HG03565 (cell line): ENCODE results near the gene TSC1.
A peak's percentile ranks its signal among the peaks of the same experiment; 100 is the strongest.

Source experiments
- ATAC-seq: cut with Tn5 transposase; IDR thresholded peaks from one replicate; pipeline ENCODE4 v1.9.1; 2021; ENCODE audit warnings: mild to moderate bottlenecking, moderate library complexity; ENCODE audit not compliant: unreplicated experiment

The TSC1 gene

DNA sequence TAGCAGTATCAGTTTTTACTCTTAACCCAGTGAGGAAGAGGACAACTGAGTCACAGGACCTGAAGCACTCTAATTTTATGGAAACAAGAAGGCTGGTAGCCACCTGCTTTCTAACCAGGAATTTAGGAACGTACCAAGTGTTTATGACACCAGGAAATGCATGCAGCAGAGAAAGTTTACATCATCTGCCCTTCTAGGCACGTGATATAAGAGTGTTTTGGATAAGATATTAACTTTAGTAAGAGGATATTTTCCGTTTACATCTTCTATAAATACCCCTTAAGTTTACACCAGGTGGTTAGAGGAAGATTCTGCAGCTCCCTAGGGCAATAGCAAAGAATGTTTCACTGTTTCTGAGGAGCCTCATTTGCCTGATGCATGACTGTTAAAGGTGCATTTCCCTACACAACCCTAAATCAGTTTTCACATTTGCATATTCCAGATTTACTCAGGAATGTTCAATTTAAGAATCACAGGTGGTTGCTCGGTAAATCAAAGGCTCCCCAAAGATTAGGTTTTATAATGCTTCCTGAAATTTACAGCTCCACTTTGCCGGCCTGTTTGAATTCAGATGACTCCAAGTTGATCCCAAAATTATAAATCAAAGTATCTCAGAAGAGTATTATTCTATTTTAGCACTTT lies 1.8 kb downstream of the TSC1 start:
- no peak for ATAC-seq

DNA sequence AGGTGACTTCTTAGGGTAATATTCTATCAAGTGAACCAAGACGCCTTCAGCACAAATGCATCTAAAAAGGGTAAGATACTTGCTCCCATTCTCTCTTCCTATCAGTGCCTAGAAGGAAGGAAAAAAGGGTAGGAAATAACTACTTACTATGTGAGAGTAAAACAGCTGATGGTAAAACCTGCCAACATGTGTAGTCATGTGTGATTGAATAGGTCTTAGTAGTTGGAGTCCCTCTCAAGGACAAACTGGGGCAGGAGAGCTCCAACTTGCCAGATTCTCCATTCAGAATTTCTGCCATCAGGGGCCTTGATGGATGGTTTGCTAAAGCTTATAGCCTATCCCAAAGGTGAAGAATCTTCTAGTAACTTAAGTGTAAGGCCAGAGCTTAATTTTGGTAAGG lies 5.2 kb downstream of the TSC1 start:
- ATAC-seq: no peak

DNA sequence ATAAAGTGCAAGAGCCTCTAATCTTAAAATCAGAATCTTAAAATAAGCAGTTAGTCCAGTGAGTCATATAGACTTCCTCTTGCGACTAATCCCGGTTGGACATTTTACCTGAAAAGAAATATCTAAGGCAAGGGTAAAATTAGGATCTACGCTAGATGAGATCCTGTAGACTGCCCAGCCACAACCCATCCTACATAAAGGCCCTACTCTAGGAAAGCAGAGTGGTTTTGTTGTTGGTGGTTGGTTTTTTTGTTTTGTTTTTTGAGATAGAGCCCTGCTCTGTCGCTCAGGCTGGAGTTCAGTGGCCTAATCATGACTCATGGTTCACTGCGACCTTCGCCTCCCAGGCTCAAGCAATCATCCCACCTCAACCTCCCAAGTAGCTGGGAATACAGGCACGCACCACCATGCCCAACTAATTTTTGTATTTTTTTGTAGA lies 6.9 kb downstream of the TSC1 start:
- ATAC-seq: no peak

DNA sequence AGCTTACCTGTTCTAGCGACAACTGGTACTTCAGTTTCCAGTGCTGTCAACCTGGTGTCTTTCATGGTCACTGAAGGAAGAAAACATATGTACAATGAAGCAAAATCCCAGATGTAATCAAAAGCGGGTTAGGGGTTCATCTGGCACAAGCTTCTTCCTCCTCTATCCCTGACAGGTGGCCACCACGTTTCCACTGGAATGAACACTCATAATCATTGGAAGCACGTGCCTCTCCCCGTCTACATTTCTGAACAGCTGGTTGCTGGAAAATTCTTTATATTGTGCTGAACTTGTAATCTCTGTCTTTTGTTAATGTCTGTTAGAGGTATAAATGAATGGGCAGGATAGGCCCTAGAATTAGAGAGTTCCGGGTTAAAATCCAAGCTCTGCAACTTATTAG lies 9.4 kb downstream of the TSC1 start:
- no peak for ATAC-seq

DNA sequence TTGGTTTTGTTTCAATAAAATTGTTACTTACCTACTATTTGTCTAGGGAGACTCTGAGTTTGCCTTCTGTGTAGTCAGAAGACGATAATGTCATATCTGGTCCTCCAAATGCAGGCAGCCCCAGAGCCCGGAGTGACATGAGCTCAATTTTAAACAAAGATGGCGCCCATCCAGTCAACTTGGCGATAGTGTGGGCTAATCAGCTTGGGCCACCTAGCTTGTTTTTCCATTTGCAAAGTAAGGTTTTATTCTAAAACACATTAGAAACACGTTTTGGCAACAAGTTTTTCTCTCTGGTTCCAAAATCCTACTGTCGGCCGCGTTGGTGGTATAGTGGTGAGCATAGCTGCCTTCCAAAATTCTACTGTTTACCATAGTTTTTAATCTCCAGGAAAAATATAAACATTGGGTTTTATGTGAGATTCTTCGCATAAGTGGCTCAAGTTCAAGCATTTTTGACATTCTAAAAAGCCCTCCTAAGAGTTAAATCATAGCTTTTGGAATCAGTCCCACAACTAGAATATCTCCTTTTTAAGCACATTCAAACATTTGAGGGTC lies 13.2 kb downstream of the TSC1 start:
- ATAC-seq: no peak

DNA sequence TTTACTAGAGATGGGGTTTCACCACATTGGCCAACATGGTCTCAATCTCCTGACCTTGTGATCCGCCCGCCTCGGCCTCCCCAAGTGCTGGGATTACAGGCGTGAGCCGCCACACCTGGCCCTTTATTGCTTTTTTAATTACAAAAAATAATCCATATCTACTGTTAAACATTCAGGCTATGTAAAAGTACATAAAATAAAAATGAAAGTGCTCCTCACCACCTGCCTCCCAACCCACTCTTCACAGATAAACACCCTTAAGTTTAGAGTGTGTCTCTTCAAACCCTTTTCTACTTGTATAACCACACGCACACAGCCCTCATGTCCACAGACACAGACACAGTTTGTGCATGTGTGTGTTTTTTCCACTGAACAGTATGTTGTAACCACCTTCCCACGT lies 16.7 kb downstream of the TSC1 start:
- no peak for ATAC-seq

DNA sequence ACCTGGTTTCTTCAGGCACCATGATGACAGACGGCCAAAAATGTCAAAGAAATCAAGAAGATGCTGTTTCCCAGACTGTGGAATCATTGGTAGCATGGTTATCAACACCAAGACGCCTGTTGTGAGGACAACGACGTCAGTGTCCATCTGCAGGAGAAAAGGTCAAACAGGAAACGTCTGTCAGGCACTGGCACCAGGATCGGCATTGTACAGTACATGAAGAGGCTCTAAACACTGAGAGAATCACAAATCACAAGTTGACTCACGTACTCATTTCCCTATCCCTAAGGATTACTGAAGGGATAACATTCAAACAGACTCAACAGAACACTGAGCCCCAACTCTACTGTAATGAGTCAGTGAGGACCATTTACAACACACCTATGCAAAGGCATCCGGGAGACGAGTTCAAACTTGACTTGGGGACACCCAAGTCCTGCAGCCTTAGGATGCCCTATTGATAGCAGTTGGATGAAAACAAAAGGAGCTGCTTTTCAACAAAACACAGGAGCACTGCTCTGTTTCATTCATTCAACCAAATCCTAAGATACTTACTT lies 21.0 kb downstream of the TSC1 start:
- no peak for ATAC-seq

DNA sequence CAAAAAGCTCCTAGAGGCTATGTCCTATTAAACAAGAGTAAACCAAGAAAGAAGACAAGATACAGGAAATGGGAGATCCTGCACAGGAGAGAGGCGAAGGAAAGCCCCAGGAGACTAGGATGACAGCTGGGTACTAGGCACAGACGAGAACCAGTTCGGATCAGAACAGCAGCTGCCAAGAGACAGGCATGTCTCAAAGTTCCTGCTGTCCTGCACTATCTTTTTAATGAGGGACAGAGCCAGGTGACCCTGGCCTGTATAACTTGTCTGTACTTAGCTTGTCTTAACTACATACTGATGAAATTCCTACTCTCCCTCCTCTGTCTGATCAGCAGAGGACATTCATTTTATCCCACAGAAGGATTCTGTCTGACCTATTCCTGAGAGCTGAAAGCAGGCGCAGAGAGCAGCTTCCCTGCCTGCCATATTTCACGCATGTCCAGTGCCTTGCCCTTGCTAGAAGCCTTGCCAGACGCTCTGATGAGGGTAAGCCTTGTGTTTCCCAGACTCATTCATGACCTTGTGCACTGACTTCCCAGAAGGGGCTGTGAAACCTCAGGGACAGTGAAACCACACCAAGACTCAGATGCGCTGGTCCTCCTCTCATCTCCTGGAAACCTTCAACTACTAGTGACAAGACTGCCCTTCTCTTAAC lies 24.7 kb downstream of the TSC1 start:
- no peak for ATAC-seq

DNA sequence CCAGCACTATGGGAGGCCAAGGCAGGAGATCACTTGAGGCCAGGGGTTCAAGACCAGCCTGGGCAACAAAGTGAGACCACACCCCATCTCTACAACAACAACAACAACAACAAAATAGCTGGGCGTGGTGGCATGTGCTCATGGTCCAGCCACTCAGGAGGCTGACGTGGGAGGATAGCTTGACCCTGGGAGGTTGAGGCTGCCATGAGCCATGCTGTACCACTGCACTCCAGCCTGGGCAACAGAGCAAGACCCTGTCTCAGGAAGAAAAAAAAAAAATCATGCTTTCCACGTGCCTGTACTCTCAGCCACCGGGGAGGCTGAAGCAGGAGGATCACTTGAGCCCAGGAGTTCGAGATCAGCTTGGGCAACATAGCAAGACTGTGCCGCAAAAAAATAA lies 29.5 kb downstream of the TSC1 start:
- ATAC-seq: no peak

DNA sequence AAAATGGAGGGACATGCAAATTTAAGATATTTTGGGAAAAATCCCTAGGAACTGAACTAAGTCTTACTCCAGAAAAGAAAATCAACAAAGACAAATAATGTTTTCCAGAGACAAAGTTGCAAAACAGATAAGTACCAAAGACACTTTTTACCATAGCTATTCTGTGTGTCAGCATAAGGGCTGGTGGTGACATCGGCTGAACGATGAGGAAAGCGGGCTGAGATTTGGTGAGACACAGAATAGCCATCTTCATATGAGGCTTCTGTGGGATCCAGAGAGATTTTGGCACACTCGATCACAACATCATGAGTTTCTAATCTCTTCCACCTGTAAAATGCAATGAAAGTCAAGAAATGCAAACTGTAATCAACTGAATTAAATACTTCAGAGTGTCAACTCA lies 32.3 kb downstream of the TSC1 start:
- ATAC-seq: no peak

DNA sequence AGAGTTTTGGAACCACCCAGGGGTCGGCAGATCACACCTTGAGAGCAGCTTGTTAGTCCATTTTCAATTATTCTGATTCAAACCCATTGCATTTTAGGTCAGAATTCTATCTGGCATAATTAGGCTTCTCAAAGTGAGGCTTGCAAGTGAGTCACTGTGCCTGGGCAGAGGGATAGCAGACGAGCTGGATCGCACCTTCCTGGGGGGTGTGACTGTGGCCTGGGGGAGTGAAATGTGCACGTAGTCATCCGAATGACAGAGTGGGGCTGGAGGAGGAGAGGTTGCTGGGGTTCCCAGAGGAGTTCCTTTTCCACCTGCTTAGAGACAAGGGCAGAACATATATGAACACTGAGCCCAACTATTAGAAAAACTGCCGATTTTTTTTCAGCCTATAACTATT lies 34.0 kb downstream of the TSC1 start:
- ATAC-seq: no peak

DNA sequence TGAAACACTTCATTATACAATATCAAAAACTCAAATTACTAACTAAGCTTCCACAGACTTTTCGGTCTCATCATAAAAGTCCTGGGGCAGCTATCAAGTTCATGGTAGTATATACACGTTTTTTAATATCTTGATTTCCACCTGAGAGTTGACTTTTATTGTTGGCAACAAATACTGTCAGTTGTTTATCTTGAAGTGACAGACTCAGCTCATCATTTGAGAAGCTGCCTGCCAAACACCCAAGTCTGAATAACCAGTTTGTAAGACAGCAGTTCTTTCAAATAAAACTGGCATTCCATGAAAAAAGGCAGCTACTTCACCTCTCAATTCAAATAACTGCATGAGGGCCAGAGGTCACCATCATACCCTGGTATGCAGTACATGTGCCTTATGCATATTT lies 35.1 kb downstream of the TSC1 start:
- no peak for ATAC-seq

DNA sequence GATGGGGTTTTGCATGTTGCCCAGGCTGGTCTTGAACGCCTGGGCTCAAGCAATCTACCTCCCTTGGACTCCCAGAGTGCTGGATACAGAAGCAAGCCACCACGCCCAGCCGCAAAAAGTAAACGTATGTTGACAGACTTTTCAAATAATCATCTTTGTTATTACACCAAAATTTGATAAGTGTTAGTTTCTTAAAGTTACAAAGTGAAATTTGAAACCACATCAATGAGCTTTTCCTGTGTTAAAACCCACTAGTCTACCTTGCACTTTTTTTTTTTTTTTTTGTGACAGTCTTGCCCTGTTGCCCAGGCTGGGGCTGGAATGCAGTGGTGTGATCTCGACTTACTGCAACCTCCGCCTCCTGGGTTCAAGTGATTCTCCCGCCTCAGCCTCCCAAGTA lies 35.8 kb downstream of the TSC1 start:
- ATAC-seq: no peak

DNA sequence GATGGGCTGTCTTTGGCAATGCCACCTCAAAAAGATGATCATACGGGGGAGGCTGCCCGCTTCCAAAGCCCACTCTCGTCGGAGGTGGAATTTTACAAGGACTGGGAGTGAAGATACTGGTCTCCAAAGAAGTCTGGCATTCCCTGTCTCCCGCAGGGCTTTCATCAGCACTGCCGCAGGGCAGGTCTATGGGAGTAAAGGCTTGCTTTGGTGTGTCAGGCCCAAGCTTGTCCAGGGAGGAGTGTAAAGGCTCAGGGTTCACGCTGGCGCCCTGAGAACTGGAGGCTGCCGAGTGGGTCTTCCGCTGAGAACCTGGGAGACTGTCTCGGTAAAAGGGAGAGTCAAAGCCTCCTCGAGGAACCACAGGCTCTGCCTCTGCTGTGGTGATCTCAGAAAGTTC lies 38.7 kb downstream of the TSC1 start:
- ATAC-seq: no peak

DNA sequence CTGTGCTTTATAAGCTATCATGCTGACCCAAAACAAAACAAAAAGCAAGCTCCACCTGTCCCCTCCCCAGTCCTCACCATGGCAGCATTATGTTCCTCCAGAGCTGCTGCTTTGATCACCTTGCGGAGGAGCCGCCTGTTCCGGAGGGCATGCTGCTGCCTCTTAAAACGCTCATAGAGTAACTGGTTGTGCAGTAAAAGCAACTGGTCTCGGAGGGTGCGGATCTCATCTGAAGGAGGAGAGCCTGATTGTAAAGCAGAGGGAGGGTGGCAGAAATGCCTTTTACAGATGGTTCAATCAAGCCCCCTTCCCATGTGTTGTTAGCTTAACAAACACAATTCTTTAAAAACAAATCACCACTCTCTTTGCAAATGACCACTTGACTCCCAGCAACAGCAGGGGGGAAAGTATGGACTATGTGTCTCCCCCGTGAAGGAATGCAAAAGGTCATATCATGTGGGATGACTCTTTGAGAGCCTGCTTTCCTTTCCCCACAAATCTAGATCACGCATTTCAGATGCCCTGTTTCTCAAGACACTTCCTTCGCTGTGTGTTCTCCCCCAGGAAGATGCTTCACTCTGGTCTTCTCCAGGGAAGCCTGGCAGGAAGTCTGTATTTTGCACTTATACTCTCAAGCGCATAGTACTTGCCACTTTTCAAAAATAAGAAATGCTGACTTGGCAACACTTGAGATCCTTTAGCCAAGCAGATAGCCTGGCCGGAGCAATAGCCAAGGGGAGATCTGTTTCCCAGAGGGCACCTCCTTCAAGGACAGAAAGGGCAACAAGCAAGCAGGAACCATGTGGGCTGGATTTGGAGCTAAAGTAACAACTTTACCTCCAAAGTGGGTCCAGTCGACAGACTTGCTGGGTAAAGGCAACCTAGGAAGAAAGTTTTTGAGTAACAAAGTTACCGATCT lies 40.6 kb downstream of the TSC1 start:
- ATAC-seq: no peak

DNA sequence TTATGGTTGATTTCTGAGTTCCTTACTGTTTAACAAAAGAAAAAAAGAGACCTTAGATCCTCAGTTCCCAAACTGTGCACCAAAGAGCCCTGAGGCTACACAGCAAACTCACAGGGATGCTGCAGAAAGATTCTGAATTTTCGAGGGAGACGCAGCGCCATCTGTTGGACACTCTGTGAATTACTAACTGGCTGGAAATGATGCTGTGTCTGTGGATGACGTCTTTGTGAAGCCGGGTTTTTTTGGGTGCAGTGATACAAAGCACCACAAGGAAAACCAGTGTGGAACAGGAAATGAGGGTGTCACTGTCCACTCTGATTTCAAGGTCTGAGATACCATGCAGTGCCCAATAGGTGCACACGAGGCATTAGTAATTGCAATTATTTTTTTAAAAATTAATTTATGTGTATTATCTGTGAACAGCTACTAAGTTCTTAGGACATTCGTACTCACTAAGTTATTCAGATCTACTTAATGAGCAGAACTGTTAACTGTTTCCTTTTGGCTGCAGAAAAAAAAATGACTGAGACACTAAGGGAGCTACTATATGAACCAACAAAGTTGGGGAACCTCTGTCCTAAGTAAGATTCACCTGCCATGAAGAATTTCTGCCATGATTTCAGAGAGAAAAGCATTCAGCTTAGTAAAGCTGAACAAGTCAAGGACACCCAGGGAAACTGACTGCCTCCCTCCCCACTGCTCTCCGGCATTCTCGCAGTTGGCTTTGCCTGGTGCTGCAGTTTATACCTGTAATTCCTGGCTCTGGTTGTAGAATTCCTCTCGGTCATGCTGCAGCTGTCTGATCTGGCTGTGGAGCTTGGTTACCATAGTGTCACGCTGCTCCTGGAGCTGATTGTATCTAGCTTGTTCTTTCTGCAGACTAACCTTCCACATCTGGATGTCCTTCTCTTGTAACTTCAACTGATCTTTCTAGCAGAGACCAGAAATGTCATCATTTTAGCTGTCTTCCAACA lies 42.3 kb downstream of the TSC1 start:
- peak; percentile 53 for ATAC-seq

DNA sequence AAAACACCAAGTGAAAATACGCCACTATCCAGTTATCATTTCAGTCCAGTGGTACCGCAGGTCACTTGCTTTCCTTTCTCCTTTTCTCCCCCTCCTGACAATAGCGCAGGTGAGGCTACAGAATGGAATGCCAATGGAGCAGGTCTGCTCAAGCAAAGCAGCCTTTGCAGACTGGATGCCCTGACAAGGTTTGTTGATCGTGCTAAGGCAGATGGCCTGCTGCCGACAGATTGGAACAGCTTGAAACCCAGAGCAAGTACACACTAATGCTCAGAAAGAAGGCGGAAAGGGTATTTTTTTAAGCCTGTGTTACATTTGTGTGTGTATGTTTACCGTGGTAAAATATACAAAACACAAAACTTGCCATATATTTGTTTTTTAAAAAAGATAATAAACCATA lies 46.4 kb downstream of the TSC1 start:
- ATAC-seq: no peak

DNA sequence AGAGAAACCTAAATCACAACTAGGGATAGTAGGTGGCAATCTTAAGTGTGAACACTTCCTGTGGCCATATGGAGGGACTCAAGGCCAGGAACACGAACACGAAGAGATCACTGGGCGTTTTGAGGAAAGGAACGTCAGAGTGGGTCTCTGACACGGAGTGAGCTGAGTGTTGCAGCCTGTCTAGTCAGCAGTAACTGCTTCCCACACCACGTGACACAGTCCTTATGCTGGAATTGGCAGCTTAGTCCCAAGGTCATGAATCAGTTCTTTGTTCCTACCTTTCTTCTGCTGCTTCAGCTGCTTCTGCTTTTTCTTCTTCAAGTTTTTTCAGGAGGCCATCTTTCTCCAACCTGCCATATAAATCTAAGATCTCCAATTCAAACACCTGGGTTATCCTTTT lies 47.5 kb downstream of the TSC1 start:
- ATAC-seq: no peak

DNA sequence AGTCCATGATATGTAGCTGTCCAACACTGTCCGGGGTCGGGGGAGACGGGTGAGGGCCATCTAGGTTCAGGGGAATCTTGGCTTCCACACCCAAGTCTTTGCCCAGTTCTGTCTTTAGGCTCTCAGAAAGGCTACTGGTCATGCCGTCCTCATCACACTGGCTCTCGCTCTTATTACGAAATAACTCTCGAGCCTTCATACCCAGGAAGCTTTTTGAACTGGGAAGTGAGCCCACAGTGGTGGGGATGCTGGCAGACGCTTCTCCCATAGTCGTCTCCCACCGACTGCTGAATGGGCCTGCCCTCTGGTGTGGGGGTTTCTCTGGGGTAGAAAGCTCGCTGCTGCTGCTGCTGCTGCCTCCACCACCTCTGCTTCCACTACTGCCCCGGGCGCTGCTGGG lies 48.2 kb downstream of the TSC1 start:
- no peak for ATAC-seq
